Embryonic facial prominence (tissue), 1 donor: ENCODE data around the gene GYG2.
"Not testable (repeated sequence)": the region's sequence is repeated elsewhere in the genome, so short reads cannot be mapped to it uniquely, and the experiment has no call there.

Experiments
- DNase-seq: peaks from one replicate; pipeline ENCODE4 v3.0.0-alpha.2; 2016; ENCODE audit errors: extremely low spot score

The GYG2 gene

DNA sequence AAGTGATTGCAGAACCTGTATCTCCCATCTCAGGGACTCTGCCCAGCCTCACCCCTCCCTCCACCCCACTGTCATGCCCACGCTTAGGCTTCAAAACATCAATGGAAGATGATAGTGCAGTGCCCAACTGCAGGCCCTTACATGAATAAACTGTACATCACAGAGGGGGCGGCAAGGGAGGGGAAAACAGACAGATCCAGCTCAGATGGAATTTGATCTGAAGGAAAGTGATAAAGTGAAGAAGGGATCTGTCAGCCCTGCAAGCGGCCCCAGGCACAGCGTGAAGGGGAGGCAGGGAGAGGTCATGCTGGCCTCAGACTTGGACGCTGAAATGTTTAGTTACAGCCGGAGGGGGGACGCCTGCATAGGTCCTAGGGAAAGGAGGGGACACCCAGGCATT, 38.5 kb downstream of the GYG2 start:
- no peak for DNase-seq

DNA sequence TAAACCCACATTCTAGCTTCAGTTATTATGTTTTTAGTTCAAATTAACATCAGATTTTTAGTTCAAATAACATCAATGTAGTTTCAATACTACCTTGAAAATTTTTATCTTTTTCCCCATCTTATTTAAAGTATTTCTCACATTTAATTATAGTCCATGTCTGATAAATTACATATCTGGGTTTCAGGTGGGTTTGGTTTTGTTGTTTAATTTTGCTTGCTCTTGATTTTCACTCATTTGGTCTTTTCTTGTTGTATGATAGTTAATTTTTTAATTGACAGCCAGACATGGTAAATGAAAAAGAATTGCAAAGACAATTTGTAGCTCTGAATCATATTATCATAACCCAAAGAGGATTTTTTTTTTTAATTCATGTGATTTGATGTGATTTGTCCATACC, 41.9 kb downstream of the GYG2 start:
- no peak for DNase-seq

DNA sequence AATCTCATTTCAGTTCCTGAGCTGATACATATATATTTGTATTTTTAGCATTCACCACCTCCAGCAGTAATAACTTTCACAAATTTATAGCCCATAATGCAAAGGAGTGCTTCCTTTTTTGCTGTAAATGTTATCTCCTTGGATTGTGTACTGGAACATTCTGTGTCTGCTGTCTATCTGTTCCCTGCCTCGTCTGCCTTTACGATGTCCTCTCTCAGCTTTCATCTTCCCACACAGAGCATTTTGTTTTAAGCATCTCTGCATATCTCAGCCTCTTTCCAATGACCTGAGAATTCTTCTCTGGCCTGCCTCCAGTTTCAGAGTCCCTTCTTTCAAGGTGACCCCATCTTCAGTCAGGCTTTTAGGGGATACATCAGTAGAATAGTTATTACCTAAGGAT, 43.1 kb downstream of the GYG2 start:
- no peak for DNase-seq

DNA sequence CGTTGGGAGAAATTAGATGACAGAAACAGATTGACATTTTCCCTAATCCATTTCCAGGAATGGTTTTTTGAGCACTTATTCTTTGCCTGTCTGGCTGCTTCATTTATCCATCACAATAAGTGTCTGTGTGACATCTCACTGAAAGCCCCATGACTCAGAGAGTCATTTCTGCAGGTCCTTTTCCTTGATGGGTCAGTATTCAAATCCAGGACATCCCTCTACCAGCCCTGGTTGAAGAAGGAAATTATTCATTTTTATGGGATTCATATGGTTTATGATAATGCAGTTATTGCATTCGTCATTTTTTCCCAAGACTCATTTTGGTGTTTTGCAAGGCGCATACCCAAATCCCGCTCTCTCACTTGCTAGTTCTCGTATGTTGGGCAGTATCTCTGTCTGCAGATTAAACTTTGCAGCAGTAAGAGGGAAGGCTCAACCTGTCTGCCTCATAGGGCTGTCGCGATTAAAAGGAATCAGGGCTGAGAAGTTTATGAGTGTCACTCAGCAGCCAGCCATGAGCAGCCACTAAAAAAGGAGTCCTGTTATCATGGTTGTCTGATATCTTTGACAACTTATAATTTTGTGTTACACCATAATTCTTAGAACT, 44.0 kb downstream of the GYG2 start:
- no peak for DNase-seq

DNA sequence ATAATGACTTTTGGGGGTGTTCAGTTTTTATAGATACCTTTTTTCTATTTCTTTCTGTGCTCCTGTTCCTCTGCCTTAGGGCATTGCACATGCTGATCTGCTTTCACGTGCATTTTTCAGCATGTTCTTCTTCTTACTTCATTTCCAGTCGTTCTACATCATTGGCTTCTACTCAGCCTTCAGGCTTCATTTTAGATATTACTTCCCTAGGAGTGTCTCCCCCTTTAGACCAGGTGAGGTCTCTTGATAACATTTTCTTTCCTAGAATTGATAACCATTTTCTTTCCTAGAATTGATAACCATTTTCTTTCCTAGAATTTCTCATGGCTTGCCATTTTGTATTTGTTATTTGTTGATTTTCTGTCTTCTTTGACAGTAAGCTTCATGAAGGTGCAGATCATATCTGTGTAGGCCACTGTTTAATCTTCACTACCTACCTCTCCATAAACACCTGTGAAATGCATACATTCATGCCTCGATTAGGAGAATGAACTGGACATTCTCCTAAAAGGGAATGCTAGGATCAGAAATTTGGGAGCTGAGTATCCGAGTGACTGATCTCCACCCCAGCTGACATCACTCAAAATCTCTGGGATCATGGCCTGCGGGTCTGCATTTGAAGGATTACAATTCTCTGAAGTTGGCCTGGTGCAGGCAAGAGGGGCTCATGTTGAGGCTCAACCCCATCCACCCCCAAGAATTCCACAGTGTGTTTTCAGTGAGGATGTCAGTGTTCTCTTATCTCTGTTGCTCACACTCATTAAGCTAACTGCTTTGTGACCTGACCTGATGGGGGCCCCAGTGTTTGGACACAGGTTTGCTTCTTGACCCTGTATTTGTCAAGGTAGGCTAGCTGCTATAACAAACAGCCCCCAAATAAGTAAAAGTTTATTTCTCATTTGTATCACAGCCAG, 45.7 kb downstream of the GYG2 start:
- DNase-seq, result no peak

DNA sequence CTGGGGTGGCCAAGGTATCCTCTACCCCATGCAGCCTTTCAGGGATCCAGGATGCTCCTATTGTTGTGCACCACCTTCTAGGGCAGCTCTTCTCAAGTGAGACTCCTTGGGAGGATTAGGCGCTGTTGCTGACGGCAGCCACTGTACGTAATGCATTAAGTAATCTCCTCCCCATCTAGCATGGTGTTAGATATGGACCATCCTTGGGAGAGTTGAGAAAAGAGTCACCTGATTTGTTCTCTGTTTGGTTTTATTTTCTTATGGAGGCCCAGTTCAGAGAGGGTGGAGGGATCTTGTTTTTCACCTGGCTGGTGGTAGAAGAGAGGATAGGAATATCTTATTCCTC, 46.4 kb downstream of the GYG2 start:
- no peak for DNase-seq

DNA sequence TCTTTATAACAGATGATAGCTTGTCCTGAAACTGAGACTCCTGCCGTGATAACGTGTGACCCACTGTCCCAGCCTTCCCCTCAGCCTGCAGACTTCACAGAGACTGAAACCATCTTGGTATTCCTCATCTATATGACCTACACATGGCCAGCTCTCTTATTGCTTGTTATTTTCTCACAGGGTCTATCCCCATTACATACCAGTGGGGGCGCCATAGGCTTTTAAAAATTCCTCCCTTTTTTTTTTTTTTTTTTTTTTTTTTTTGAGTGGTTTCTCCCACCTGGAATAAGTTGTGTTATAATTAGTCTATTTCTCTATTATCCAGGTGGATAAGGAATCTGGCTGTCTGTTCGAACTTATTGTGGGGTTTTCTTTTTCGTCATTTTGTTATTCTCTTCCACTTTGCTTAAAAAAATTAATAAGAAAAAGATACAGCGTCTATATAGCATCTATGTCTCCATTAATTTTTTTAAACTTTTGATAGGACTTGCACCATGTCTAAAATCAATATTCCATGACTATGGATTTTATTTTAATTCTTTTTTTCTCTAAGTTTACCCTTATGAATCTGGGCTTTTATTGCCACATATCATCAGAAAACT, 47.2 kb downstream of the GYG2 start:
- no peak for DNase-seq

DNA sequence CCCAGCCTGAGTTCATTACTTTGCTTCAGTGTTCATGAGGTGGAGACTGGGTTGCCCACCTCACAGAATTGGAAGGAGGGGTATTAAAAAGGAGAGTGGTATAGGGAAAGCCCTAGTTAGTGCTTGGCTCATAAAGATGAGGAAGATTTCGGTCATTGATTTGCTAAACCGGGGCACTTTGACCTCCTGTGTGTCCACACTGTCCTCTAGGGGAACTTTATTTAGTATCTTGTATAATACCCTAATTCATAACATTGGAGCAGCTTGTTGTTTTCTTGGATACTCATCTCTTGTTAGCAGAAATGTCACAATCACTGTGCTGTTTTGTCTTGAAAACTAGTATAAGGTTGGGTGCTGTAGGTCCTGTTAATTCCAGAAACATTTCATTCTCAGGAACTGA, 49.8 kb downstream of the GYG2 start:
- no peak for DNase-seq

DNA sequence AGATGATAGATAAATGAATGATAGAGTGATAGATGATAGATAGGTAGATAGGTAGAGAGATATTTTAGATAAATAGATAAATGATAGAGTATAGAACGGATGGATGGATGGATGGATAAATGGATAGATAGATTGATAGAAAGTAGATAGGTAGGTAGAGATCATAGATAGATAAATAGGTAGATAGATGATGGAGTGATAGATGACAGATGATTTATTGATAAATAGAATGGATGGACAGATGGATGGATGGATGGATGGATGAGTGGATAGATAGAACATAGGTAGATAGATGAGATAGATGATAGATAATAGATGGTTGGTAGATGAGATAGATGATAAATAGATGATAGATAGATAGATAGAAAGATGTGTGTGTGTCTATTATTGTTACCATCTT, 50.9 kb downstream of the GYG2 start:
- no peak for DNase-seq

DNA sequence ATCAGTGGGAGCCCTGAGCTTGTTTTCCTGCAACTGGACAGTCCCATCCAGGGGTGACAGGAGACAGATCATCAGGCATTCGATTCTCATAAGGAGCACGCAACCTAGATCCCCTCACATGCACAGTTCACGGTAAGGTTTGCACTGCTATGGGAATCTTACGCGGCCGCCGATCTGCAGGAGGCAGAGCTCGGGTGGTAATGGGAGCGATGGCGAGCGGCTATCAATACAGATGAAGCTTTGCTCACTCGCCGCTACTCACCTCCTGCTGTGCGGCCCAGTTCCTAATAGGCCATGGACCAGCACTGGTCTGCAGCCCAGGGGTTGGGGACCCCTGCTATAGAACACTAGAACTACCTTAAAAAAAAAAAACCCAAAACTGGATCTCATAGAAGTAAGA, 55.0 kb downstream of the GYG2 start:
- DNase-seq, result no peak

DNA sequence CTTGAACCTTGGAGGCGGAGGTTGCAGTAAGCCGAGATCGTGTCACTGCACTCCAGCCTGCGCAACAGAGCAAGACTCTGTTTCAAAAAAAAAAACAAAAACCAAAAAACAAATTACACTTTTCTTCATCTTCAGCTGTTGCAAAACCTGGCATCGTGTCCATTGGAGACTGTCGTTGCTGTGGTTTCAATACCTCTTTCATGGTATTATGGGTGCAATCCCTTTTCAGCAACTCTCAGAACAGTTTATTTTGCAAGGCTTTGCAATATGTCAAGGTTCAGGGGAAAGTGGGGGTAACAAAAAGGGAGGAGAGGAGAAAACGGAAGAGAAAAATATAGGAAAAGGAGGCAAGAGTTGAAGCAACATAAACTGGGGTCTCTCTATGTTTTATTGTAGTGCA, 59.6 kb downstream of the GYG2 start:
- no peak for DNase-seq

DNA sequence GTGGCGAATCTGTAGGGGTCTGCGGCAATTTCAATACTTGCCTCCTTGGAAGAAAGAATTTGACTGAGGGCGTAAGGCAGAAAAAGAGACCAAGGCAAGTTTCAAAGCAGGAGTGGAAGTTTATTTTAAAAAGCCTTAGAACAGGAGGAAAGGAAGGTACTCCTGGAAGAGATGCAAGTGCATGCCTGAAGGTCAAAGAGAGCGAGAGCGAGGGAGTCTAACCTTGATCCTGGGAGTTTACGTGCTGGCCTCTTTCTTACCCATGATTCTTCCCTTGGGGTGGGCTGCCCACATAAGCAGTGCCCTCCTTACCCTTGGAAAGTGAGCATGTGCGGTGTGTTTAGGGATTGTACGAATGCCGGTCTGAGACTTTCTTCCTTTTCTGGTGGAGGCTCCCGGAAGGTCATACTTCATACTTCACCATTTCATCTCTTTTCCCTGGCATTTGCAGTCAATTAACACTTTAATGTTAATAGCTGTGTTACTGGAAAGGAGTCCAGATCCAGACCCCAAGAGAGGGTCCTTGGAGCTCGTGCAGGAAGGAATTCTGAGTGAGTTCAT, 60.4 kb downstream of the GYG2 start:
- DNase-seq, result no peak

DNA sequence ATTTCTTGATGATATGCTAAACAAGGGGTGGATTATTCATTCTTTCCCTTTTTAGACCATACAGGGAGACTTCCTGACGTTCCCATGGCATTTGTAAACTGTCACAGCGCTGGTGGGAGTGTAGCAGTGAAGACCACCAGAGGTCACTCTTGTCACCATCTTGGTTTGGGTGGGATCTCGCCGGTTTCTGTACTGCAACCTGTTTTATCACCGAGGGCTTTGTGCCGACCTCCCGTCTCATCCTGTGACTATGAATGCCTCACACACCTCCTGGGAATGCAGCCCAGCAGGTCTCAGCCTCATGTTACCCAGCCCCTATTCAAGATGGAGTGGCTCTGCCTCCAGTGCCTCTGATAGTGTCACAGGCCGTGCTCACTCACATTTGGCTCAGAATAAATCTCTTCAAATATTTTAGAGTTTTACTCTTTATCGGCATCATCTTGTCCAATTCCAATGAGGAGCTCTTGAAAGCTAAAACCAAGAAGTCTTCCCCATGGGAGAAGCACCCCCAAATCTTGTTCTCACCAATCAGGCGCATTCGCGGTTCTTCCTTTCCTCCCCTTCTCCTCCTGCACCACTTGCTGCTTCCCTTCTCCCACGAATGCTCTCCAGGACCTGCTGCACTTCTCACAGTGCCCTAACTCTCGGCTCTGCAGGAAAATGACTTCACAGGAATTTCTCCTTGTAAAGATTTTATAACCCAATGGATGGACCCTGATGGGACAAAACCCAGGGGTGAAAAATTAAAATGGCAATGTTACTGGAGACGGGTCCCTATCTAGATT, 61.2 kb downstream of the GYG2 start:
- not testable (repeated sequence) for DNase-seq

DNA sequence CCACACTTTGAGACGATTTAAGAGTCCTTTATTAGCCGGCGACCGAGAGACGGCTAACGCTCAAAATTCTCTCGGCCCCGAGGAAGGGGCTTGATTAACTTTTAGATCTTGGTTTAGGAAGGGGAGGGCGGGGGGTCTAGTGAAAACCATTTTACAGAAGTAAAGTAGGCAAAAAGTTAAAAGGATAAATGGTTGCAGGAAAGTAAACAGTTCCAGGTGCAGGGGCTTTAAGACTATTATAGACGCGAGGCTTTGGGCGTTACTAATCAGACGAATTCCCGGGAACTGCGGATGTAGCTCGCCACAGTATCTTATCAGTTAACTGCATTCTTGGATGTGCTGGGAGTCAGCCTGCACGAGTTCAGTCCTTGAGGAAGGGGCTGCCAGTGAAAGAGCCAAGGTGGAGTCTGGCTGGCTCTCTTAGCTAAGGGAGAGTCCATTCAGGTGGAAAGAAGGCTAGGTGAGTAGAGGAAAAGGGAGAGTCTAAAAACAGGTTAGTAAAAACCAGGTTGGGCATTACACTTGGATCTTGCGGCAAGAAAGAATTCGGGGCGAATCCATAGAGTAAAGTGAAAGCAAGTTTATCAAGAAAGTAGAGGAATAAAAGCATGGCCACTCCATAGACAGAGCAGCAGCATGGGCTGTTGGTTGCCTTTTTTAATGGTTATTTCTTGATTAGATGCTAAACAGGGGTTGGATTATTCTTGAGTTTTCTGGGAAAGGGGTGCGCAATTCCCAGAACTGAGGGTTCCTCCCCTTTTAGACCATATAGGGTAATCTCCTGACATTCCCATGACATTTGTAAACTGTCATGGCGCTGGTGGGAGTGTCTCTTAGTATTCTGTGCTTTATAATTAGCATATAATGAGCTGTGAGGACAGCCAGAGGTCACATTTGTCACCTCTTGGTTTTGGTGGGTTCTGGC, 62.1 kb downstream of the GYG2 start:
- not testable (repeated sequence) for DNase-seq

DNA sequence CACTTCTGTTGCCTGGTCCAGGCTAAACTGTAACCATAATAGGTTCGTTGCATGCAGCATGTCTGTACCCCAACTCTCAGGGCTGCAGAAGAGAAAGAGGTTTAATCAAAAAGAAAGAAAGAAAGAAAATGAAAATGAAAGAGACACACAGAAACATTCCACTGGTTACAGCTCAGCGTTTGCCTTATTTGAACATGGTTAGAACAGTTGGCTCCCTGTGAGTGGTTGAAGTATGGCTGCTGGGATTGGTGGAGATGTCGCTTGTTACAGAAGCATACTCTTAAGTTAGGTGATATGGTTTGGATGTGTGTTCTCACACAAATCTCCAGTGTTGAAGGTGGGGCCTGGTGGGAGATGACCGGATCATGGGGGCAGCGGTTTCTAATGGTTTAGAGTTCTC, 64.1 kb downstream of the GYG2 start:
- DNase-seq, result no peak

DNA sequence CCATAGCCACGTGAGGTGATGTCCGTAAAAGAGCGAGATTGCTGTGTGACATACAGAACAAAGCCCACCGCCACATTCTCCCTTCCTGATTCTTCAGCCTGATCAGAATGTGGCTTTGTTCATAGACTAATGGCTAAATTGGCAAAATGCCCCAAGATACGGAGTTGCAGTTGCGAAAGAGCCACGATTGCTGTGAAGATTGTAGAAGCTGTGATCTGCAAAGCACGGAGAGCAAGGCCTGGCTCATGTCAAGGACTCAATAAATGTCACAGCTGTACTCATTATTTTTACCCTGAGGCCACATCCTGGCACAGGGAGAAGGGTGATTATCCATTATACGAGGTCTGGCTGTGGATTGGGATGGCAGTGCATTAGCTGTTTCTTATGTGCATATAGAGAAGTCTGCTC, 66.2 kb downstream of the GYG2 start:
- no peak for DNase-seq

DNA sequence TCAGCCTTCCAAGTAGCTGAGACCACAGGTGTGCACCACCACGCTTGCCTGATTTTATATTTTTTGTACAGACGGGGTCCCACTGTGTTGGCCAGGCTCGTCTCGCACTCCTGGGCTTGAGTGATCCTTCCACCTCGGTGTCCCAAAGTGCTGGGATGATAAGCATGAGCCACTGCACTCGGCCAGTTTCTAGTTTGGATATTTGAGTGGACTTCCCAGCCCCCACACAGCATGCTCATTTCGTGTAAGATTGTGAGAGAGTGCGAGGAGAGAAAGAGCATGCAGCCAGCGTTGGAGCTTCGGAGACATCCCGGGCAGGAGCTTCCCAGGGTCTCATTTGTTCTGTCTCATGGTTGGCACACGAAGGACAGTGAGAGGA, 68.6 kb downstream of the GYG2 start:
- DNase-seq, result no peak

DNA sequence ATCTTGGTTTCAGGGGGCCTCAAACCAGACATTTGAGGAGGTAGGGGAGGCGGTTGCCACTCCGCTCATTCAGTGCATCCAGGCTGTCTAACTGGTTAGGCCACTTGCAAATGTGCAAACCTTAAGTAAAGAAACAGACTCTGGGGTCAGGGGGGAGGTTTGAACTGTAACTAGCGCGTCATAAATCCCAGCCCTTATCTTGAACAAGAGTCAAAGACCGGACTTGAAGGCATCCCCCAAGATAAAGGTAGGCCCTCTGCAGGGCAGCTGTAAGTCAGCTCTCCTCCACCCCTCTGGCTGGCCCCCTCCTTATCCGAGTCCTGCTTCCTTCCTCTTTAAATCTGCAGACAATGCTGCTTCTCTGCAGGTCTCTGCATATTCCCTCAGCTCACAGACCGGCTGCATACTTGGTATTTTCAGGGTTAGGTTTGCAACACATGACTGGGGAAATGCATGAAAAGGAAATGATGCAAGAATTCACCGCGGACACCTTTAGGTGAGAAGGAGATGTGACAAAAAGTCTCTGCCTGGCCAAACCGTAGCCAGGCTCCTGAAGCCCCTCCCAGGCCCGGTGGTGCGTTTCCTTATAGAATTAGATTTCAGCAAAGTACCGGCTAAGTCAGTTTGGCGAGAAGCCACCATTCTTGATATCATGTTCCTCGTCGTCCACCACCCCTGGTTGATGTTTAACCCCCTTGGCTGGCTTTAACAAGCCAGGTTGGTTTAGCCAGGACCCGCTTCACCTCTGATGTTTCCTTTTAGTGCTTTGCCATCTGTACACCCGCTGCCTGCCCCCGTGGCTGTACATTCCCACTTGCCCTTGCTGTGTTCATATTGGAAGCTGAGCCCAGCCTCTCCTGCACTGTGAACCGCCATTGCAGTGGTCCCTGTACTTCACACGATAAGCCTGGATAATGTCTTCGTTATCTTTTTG, 69.2 kb downstream of the GYG2 start:
- not testable (repeated sequence) for DNase-seq

DNA sequence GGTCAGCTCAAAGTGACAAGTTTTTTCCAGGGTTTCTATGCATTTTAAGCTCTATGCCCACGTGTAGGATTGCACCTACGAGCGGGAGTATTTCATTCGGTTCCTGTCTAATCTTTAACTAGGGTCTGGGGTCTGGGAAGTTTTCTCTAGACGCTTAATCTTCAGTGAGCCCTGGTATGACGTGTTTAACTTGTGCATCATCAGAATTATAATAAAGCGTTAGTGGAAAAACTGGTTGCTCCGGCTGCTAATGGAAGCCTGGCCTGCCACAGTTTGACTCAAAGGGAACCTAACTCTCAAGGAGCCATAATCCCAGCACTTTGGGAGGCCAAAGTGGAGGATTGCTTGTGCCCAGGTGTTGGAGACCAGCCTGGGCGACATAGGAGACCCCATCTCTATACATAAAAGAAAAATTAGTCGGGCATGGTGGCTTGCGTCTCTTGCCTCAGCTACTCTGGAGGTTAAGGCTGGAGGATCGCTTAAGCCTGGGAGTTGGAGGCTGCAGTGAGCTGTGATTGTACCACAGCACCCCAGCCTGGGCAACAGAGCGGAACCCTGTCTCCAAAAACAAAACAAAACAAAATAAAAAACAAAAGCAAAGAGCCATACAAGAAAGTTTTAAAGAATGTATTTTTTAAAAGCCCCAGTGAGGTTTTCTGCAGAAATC, 70.2 kb downstream of the GYG2 start:
- no peak for DNase-seq
